PC-3 (cell line): Measurements from ENCODE around the gene PHRF1. TPM values are rescaled to one million over a fixed set of nuclear protein-coding genes. Genes with fewer than 3 reads are reported as not detected.

Source experiments
- ATAC-seq: fragments of 200-7000 bp; cut with Tn5 transposase; 2 replicates; pipeline ENCODE4 v1.9.1; 2020; ENCODE audit warnings: mild to moderate bottlenecking, moderate library complexity
- BruUV-seq: library from RNA; stranded (reverse); fragments of 400-500 nt; replicated peaks from 2 replicates; lab custom pipeline; 2021; lab: Mats Ljungman, UMichigan
- CTCF ChIA-PET: fragments of 300-600 bp; sonication (Branson Sonifier 250); formaldehyde crosslinking; loops from one replicate; lab custom pipeline; 2022; ENCODE audit warnings: antibody characterized with exemption; lab: Charles Lee
- POLR2A ChIA-PET: fragments of 300-600 bp; sonication (Branson Sonifier 250); formaldehyde crosslinking; loops from one replicate; lab custom pipeline; 2022; ENCODE audit warnings: antibody characterized with exemption; ENCODE audit not compliant: unreplicated experiment; lab: Charles Lee
- DNase-seq: peaks from one replicate; pipeline ENCODE4 v3.0.0-alpha.2; 2015
- H2AFZ ChIP-seq: fragments of 300-600 bp; sonication (generic); 2 replicates; pipeline ENCODE4 v1.6.0; 2016; ENCODE audit warnings: antibody characterized with exemption, low read length
- H3F3A ChIP-seq: fragments of 300-600 bp; sonication (generic); one replicate; pipeline ENCODE4 v1.6.0; 2017; ENCODE audit warnings: antibody characterized with exemption, low read length, control low read depth, mild to moderate bottlenecking; ENCODE audit not compliant: unreplicated experiment
- H3K27ac ChIP-seq: fragments of 300-600 bp; sonication (generic); 2 replicates; pipeline ENCODE4 v1.5.1; 2016; ENCODE audit warnings: mild to moderate bottlenecking, low read length
- H3K27me3 ChIP-seq: fragments of 300-600 bp; sonication (generic); 2 replicates; pipeline ENCODE4 v1.6.1; 2016; ENCODE audit warnings: low read length, mixed read lengths
- H3K36me3 ChIP-seq: fragments of 300-600 bp; sonication (generic); 2 replicates; pipeline ENCODE4 v1.6.1; 2016; ENCODE audit warnings: low read depth, mixed run types, low read length, mixed read lengths
- H3K4me1 ChIP-seq: fragments of 300-600 bp; sonication (generic); 2 replicates; pipeline ENCODE4 v1.5.1; 2016; ENCODE audit warnings: low read length; ENCODE audit not compliant: insufficient read depth
- H3K4me2 ChIP-seq: fragments of 300-600 bp; sonication (generic); 2 replicates; pipeline ENCODE4 v1.6.0; 2016; ENCODE audit warnings: low read length
- H3K4me3 ChIP-seq: fragments of 300-600 bp; sonication (generic); 2 replicates; pipeline ENCODE4 v1.5.1; 2016; ENCODE audit warnings: mild to moderate bottlenecking, low read length, mixed read lengths
- H3K79me2 ChIP-seq: fragments of 300-600 bp; sonication (generic); 2 replicates; pipeline ENCODE4 v1.6.1; 2017; ENCODE audit warnings: low read length, mixed read lengths
- H3K9ac ChIP-seq: fragments of 300-600 bp; sonication (generic); 2 replicates; pipeline ENCODE4 v1.6.0; 2016; ENCODE audit warnings: mild to moderate bottlenecking, low read length
- H3K9me2 ChIP-seq: fragments of 300-600 bp; sonication (generic); replicated peaks from 2 replicates; pipeline ENCODE4 v1.6.1; 2016; ENCODE audit warnings: mixed run types, low read length, mixed read lengths
- H3K9me3 ChIP-seq: fragments of 300-600 bp; sonication (generic); 2 replicates; pipeline ENCODE4 v1.6.1; 2016; ENCODE audit warnings: low read length, mixed read lengths
- H4K20me1 ChIP-seq: fragments of 300-600 bp; sonication (generic); 2 replicates; pipeline ENCODE4 v1.6.1; 2016; ENCODE audit warnings: low read length, mixed read lengths
- CTCF ChIP-seq: fragments of 300-600 bp; sonication (generic); conservative IDR thresholded peaks from 2 replicates; pipeline ENCODE4 v1.5.1; 2017; ENCODE audit warnings: antibody characterized with exemption, low read depth, mild to moderate bottlenecking, low read length
- EZH2 ChIP-seq: fragments of 300-600 bp; sonication (generic); IDR thresholded peaks from one replicate; pipeline ENCODE4 v1.6.1; 2017; ENCODE audit warnings: antibody characterized with exemption, mild to moderate bottlenecking, low read length; ENCODE audit not compliant: unreplicated experiment
- EZH2phosphoT487 ChIP-seq: fragments of 300-600 bp; sonication (generic); IDR thresholded peaks from 2 replicates; pipeline ENCODE4 v1.6.1; 2018; ENCODE audit warnings: mild to moderate bottlenecking, antibody characterized with exemption, low read length, borderline replicate concordance
- intact Hi-C: fragments of 100-400 bp; cut with micrococcal nuclease; formaldehyde crosslinking; loops from 2 replicates; pipeline ENCODE4 v1.9.0; 2023
- total RNA-seq: library from RNA; depleted of rRNA; stranded (reverse); fragments of >200 nt; gene quantifications from 2 replicates; pipeline ENCODE4 v1.2.3, GENCODE V29; 2014

Gene PHRF1
- total RNA-seq, 1 experiment from 2014 or later: 41.4 TPM

GRCh38 chr11:597166-597725 is 21.0 kb downstream of the PHRF1 start:
- peak; percentile 45; the same call in 1 of the 2 replicates for ATAC-seq
- no peak overlapping the region for H3K9ac ChIP-seq
- ChIA-PET CTCF (no interaction called here), POLR2A (no interaction called here)
- DNase-seq: no peak
- H3K27me3 ChIP-seq: no peaks in the 10 kb centered on the region
- H2AFZ ChIP-seq: no peak overlapping the region
- H3K4me3 ChIP-seq: no peak overlapping the region
- intact Hi-C loops: no loop called here
- peak; percentile 30; the same call in 1 of the 2 replicates for TF ChIP-seq CTCF
- TF ChIP-seq EZH2: no peak
- no peak for TF ChIP-seq EZH2phosphoT487
- BruUV-seq: no TSS peak
- no peaks in the 10 kb centered on the region for H4K20me1 ChIP-seq
- H3F3A ChIP-seq: no peaks in the 10 kb centered on the region
- H3K79me2 ChIP-seq: 0 out of 2 replicates have a peak, but pooled peaks cover 4% of the 10 kb centered on the region
- no peak overlapping the region for H3K4me2 ChIP-seq
- no peaks in the 10 kb centered on the region for H3K4me1 ChIP-seq
- H3K9me3 ChIP-seq: no peaks in the 10 kb centered on the region
- no peaks in the 10 kb centered on the region for H3K9me2 ChIP-seq
- no peak overlapping the region for H3K27ac ChIP-seq
- peaks cover 33% of the 10 kb centered on the region for H3K36me3 ChIP-seq

GRCh38 chr11:598005-598680 is 21.9 kb downstream of the PHRF1 start:
- DNase-seq (no peak), ATAC-seq (no peak)
- no peak overlapping the region for H3K4me2 ChIP-seq
- CTCF ChIA-PET: no interaction called here
- H3K27me3 ChIP-seq: no peaks in the 10 kb centered on the region
- H3K79me2 ChIP-seq: 0 out of 2 replicates have a peak, but pooled peaks cover 4% of the 10 kb centered on the region
- H3F3A ChIP-seq: no peaks in the 10 kb centered on the region
- TF ChIP-seq CTCF: no peak
- no peak for TF ChIP-seq EZH2phosphoT487
- no peaks in the 10 kb centered on the region for H3K4me1 ChIP-seq
- BruUV-seq: no TSS peak
- peaks cover 25% of the 10 kb centered on the region for H3K36me3 ChIP-seq
- H3K27ac ChIP-seq: no peak overlapping the region
- no peak overlapping the region for H3K9ac ChIP-seq
- H2AFZ ChIP-seq: no peak overlapping the region
- no peak overlapping the region for H3K4me3 ChIP-seq
- no peaks in the 10 kb centered on the region for H3K9me2 ChIP-seq
- POLR2A ChIA-PET: no interaction called here
- intact Hi-C loops: no loop called here
- no peaks in the 10 kb centered on the region for H3K9me3 ChIP-seq
- H4K20me1 ChIP-seq: no peaks in the 10 kb centered on the region

- intact Hi-C loops: no loop called here
- Histone ChIP-seq H3K27me3 (no peaks in the 10 kb centered on the region), H3K27ac (no peak overlapping the region), H3K9me2 (no peaks in the 10 kb centered on the region), H3K9ac (no peak overlapping the region), H3K79me2 (no peaks in the 10 kb centered on the region), H3K4me2 (no peak overlapping the region), H4K20me1 (no peaks in the 10 kb centered on the region), H3K36me3 (peaks cover 26% of the 10 kb centered on the region), H3F3A (no peaks in the 10 kb centered on the region), H3K4me1 (no peaks in the 10 kb centered on the region), H2AFZ (no peak overlapping the region), H3K9me3 (no peaks in the 10 kb centered on the region), H3K4me3 (no peak overlapping the region)
- POLR2A ChIA-PET: no interaction called here
- BruUV-seq: no TSS peak
- no peak for TF ChIP-seq EZH2
- TF ChIP-seq CTCF: no peak
- no peak for TF ChIP-seq EZH2phosphoT487
- DNase-seq (no peak), ATAC-seq (no peak)
- CTCF ChIA-PET: no interaction called here
Observed at GRCh38 chr11:601573-602245, 25.4 kb downstream of the PHRF1 start.
